Keratinocyte (primary cell): Measurements from ENCODE around the gene MREG.

Experiments used
- CTCF ChIP-seq, 3 experiments: IDR thresholded peaks in 1 of 3; conservative IDR thresholded peaks in 1 of 3; optimal IDR thresholded peaks in 1 of 3; 2 replicates in 2 of 3; 3 replicates in 1 of 3; pipeline versions ENCODE3 to v1.5.1; 2011; ENCODE audit warnings: low read length in 3 of 3, mild to moderate bottlenecking in 3 of 3, moderate library complexity in 2 of 3, control low read depth in 1 of 3, inconsistent platforms in 1 of 3; ENCODE audit not compliant: insufficient read depth in 2 of 3; ENCODE audit errors: extremely low read depth in 1 of 3
- EZH2 ChIP-seq: IDR thresholded peaks from one replicate; pipeline ENCODE4 v1.6.1; 2012; ENCODE audit warnings: inconsistent platforms, mild to moderate bottlenecking, low read length, moderate library complexity

- TF ChIP-seq CTCF (optimal IDR thresholded peaks at IDR 0.05 in 1 of 3, IDR thresholded peaks at IDR 0.05 in 1 of 3, conservative IDR thresholded peaks at IDR 0.05 in 1 of 3; ENCODE audit: extremely low read depth in 1 of 3, insufficient read depth in 2 of 3, low read length in 3 of 3) (no peak), EZH2 (no peak)
Observed at GRCh38 chr2:215967590-215968378, 45.6 kb downstream of the MREG start.
